Gastrocnemius medialis (tissue), 4 donors: ENCODE results near the gene OSMR. TPM values are rescaled to one million over a fixed set of nuclear protein-coding genes. Genes with fewer than 3 reads are reported as not detected.

ENCODE experiments used
- ATAC-seq, 2 donors: fragments of 150-250 bp; one replicate each; pipeline ENCODE4 v1.9.1; 2016
- DNase-seq, 2 donors: peaks; one replicate each; pipeline ENCODE4 v3.0.0-alpha.2; 2019
- H3K27ac ChIP-seq, 4 donors: fragments of 200-600 bp; sonication (generic); 1 replicate in 1 of 4; 2 replicates in 3 of 4; pipeline ENCODE4 v1.5.1; 2016 to 2018; ENCODE audit warnings: mild to moderate bottlenecking in 2 of 4, moderate library complexity in 1 of 4
- H3K27me3 ChIP-seq, 3 donors: fragments of 200-600 bp; sonication (generic) in 2 of 3; 1 replicate in 1 of 3; 2 replicates in 2 of 3; pipeline versions ENCODE4 v1.5.1 to v1.6.0; 2016 to 2019; ENCODE audit warnings: mild to moderate bottlenecking in 1 of 3, moderate library complexity in 1 of 3
- H3K36me3 ChIP-seq, 2 donors: fragments of 200-600 bp; sonication (generic) in 1 of 2; one replicate each; pipeline ENCODE4 v1.5.1; 2017 to 2018
- H3K4me1 ChIP-seq, 2 donors: fragments of 200-600 bp; sonication (generic) in 1 of 2; one replicate each; pipeline ENCODE4 v1.5.1; 2016 to 2017; ENCODE audit warnings: mild to moderate bottlenecking in 2 of 2
- H3K4me3 ChIP-seq, 4 donors: fragments of 200-600 bp; sonication (generic) in 3 of 4; 1 replicate in 1 of 4; 2 replicates in 3 of 4; pipeline ENCODE4 v1.5.1; 2016 to 2019; ENCODE audit warnings: mild to moderate bottlenecking in 2 of 4
- H3K9me3 ChIP-seq, 3 donors: fragments of 200-600 bp; sonication (generic) in 2 of 3; 1 replicate in 1 of 3; 2 replicates in 2 of 3; pipeline ENCODE4 v1.5.1; 2016 to 2019
- POLR2A ChIP-seq, 2 donors: fragments of 450-650 bp; IDR thresholded peaks; one replicate each; pipeline ENCODE4 v1.6.1; 2017; ENCODE audit warnings: antibody characterized with exemption in 2 of 2, mild to moderate bottlenecking in 2 of 2, moderate library complexity in 2 of 2
- in situ Hi-C, 4 donors: fragments of 200-750 bp; cut with MboI; loops; one replicate each; pipeline versions ENCODE4 v1.15.0 to v1.8.0; 2017; ENCODE audit warnings: low sequenced_read_pairs in 4 of 4
- intact Hi-C: fragments of 100-400 bp; cut with DNase I; formaldehyde crosslinking; loops from one replicate; pipeline ENCODE4 v1.15.1; 2023; ENCODE audit warnings: low total_unique reads
- total RNA-seq, 4 donors: library from RNA; depleted of rRNA; stranded (reverse); fragments of >200 nt; gene quantifications; one replicate each; pipeline versions ENCODE4 v1.1.0 to v1.2.3, GENCODE V29; 2016
- TF ChIP-seq, protein P1 (sequence below), 5 experiments: fragments of 450-650 bp in 3 of 5; fragments of 200-600 bp in 2 of 5; sonication (generic) in 2 of 5; IDR thresholded peaks in 4 of 5; conservative IDR thresholded peaks in 1 of 5; 1 replicate in 4 of 5; 2 replicates in 1 of 5; pipeline ENCODE4 v1.5.1; 2016 to 2019; ENCODE audit warnings: antibody characterized with exemption in 5 of 5, mild to moderate bottlenecking in 3 of 5, moderate library complexity in 3 of 5

OSMR gene
- total RNA-seq, 4 donors from 2014 or later, result 4.9 to 12.4 (median 6.5) TPM

DNA sequence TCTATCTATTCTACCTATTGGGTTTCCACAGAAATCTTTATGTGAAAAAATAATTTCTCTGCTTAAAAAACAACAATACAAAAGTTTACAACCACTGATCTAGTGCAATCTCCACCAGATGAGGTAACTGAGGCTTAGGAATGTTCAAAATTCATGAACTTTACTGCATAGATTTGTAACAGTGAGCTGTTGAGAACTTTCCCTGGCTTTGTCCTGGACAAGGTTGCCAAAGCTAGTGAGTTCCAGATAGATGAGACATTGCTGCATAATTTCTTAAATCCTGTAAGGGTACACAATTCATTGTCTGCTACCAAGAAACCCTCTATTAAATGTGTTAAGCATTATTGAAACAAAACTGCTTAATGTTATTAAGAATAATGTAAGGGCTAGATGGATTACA, 102.7 kb downstream of the OSMR start:
- Histone ChIP-seq H3K4me1 (no peaks in the 10 kb centered on the region), H3K27me3 (no peaks in the 10 kb centered on the region), H3K27ac (no peak overlapping the region), H3K4me3 (no peak overlapping the region), H3K9me3 (no peaks in the 10 kb centered on the region), H3K36me3 (peaks cover 3 to 89% of the 10 kb centered on the region in 2 donors)
- in situ Hi-C loops (loop anchor here in 1 of 4 donors (25.0 kb wide), 1 partner anchor 461 kb away; no protein-coding TSS in a partner anchor), intact Hi-C loops (no loop called here)
- ATAC-seq (no peak), DNase-seq (no peak)
- TF ChIP-seq, protein P1, sequence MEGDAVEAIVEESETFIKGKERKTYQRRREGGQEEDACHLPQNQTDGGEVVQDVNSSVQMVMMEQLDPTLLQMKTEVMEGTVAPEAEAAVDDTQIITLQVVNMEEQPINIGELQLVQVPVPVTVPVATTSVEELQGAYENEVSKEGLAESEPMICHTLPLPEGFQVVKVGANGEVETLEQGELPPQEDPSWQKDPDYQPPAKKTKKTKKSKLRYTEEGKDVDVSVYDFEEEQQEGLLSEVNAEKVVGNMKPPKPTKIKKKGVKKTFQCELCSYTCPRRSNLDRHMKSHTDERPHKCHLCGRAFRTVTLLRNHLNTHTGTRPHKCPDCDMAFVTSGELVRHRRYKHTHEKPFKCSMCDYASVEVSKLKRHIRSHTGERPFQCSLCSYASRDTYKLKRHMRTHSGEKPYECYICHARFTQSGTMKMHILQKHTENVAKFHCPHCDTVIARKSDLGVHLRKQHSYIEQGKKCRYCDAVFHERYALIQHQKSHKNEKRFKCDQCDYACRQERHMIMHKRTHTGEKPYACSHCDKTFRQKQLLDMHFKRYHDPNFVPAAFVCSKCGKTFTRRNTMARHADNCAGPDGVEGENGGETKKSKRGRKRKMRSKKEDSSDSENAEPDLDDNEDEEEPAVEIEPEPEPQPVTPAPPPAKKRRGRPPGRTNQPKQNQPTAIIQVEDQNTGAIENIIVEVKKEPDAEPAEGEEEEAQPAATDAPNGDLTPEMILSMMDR (IDR thresholded peaks at IDR 0.05 in 4 of 5, conservative IDR thresholded peaks at IDR 0.05 in 1 of 5), result no peak
- TF ChIP-seq POLR2A (IDR thresholded peaks at IDR 0.05), result no peak

DNA sequence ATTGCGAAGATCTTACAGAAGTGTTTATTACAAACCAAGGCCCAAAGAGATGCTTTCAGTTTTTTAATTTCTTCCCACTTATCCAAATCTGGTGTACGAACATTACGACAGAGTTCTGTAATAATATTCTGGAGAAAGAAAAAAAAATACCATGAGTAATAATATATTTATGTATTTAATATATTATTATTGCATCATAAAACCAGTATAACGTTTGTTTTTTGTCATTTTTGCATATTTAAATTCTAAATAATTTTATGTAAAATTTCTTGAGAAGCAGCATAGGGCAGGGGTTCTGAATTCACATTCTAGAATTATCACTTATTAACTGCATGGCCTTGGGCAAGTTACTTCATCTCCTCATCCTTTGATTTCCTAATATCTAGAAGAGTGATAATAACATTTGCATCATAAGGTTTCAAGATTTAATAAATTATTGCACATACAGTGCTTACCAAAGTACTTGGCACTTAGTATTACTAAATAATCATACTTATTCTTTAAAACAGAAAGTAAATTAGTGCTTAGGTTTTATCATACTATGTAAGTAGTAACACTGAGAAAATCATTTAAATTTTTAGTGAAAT, 107.7 kb downstream of the OSMR start:
- no peak for ATAC-seq
- in situ Hi-C loops, result loop anchor here in 3 of 4 donors (25.0 kb wide), 3 partner anchors 1641 to 1916 kb away; no protein-coding TSS in a partner anchor
- Histone ChIP-seq H3K27ac (no peak overlapping the region), H3K4me1 (no peaks in the 10 kb centered on the region), H3K27me3 (no peaks in the 10 kb centered on the region), H3K4me3 (no peak overlapping the region), H3K36me3 (peaks cover 5 to 98% of the 10 kb centered on the region in 2 donors), H3K9me3 (no peaks in the 10 kb centered on the region)
- intact Hi-C loops, result no loop called here
- DNase-seq, result no peak
- TF ChIP-seq POLR2A (IDR thresholded peaks at IDR 0.05), result no peak
- TF ChIP-seq, protein P1 (IDR thresholded peaks at IDR 0.05 in 4 of 5, conservative IDR thresholded peaks at IDR 0.05 in 1 of 5), result no peak

GRCh38 chr5:38961691-38962090, 115.9 kb downstream of the OSMR start:
- no peaks in the 10 kb centered on the region for H3K9me3 ChIP-seq
- DNase-seq (no peak), ATAC-seq (no peak)
- H3K27ac ChIP-seq, result no peak overlapping the region
- in situ Hi-C loops (loop anchor here in 3 of 4 donors (25.0 kb wide), 3 partner anchors 1649 to 1924 kb away; no protein-coding TSS in a partner anchor), intact Hi-C loops (no loop called here)
- H3K4me1 ChIP-seq, result no peaks in the 10 kb centered on the region
- no peak overlapping the region for H3K4me3 ChIP-seq
- no peaks in the 10 kb centered on the region for H3K27me3 ChIP-seq
- peaks cover 4 to 89% of the 10 kb centered on the region in 2 donors for H3K36me3 ChIP-seq
- TF ChIP-seq, protein P1 (IDR thresholded peaks at IDR 0.05 in 4 of 5, conservative IDR thresholded peaks at IDR 0.05 in 1 of 5), result no peak
- no peak for TF ChIP-seq POLR2A (IDR thresholded peaks at IDR 0.05)

GRCh38 chr5:38968665-38969064, 122.9 kb downstream of the OSMR start:
- TF ChIP-seq, protein P1 (IDR thresholded peaks at IDR 0.05 in 4 of 5, conservative IDR thresholded peaks at IDR 0.05 in 1 of 5), result no peak
- TF ChIP-seq POLR2A (IDR thresholded peaks at IDR 0.05), result no peak
- intact Hi-C loops (no loop called here), in situ Hi-C loops (loop anchor here in 3 of 4 donors (25.0 kb wide), 3 partner anchors 1656 to 1931 kb away; no protein-coding TSS in a partner anchor)
- DNase-seq (no peak), ATAC-seq (no peak)
- Histone ChIP-seq H3K27ac (no peak overlapping the region), H3K4me3 (no peak overlapping the region), H3K27me3 (no peaks in the 10 kb centered on the region), H3K4me1 (no peaks in the 10 kb centered on the region), H3K9me3 (no peaks in the 10 kb centered on the region), H3K36me3 (peaks cover 0 to 86% of the 10 kb centered on the region in 2 donors)
